GM20000 (cell line): ENCODE data around the gene CDCA4.
"Not testable (repeated sequence)": the region's sequence is repeated elsewhere in the genome, so short reads cannot be mapped to it uniquely, and the experiment has no call there.

ENCODE experiments used
- DNase-seq: peaks from one replicate; pipeline ENCODE4 v3.0.0; 2012; ENCODE audit warnings: low spot score
- TF ChIP-seq, protein P1 (sequence below): IDR thresholded peaks from 2 replicates; pipeline ENCODE4 v1.5.1; 2012; ENCODE audit warnings: mild to moderate bottlenecking, control low read depth; ENCODE audit errors: extremely low read depth, missing control alignments

Gene CDCA4

GRCh38 chr14:105041841-105042765 is 21.2 kb upstream of the CDCA4 start:
- TF ChIP-seq, protein P1, sequence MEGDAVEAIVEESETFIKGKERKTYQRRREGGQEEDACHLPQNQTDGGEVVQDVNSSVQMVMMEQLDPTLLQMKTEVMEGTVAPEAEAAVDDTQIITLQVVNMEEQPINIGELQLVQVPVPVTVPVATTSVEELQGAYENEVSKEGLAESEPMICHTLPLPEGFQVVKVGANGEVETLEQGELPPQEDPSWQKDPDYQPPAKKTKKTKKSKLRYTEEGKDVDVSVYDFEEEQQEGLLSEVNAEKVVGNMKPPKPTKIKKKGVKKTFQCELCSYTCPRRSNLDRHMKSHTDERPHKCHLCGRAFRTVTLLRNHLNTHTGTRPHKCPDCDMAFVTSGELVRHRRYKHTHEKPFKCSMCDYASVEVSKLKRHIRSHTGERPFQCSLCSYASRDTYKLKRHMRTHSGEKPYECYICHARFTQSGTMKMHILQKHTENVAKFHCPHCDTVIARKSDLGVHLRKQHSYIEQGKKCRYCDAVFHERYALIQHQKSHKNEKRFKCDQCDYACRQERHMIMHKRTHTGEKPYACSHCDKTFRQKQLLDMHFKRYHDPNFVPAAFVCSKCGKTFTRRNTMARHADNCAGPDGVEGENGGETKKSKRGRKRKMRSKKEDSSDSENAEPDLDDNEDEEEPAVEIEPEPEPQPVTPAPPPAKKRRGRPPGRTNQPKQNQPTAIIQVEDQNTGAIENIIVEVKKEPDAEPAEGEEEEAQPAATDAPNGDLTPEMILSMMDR, result no peak
- no peak for DNase-seq

DNA sequence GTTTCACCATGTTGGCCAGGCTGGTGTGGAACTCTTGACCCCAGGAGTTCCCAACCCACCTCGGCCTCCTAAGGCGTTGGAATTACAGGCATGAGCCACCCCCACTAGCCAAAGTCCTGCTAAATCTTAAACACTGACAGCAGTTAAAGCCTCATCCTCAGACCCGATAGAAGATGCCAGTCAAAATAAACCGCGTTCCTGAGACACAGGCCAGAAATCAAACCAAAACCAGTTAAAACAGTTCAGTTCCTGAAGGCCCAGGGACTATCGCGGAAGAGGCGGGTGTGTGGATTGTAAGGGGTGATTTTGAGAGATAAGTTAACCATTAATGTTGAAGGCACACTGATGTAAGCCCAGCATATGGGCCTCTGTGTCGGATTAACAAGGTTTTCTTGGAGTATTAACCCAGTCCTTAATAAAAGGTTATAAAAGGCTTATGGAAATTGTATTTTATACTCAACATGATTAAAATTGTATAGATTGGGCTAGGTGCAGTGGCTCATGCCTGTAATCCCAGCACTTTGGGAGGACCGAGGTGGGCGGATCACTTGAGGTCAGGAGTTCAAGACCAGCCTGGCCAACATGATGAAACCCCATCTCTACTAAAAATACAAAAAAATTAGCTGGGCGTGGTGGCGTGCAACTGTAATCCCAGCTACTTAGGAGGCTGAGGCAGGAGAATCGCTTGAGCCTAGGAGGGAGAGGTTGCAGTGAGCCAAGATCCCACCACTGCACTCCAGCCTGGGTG is 18.7 kb upstream of the CDCA4 start:
- DNase-seq, result no peak
- TF ChIP-seq, protein P1, result no peak

- DNase-seq, result not testable (repeated sequence)
Measured at GRCh38 chr14:105035616-105036015, 14.7 kb upstream of the CDCA4 start.

DNA sequence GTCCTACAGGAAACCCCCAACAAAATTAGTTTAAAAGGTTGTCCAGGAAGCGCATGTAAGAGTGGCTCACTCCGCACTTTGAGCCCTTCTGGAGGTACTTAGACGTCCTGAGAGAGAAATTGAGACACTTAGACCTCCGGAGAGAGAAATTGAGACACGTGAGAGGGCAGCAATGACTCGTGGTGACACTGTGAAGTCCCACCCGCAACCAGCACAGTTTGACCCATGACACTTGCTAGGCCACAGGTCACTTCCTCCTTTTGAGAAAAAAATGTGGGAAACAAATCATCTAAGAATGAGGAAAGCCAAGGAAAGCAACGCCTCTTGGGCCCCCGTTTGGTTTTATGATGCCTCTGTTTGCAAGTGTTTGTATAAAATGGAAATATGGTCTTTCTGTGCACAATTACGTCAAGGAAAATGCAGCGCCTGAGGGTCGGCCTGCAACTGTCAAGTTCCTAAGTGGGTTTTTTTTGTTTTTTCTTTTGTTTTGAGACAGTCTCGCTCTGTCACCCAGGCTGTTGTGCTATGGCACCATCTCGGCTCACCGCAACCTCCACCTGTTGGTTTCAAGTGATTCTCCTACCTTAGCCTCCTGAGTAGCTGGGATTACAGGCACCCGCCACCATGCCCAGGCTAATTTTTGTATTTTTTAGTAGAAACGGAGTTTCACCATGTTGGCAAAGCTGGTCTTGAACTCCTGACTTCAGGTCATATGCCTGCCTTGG is 13.6 kb upstream of the CDCA4 start:
- no peak for DNase-seq
- TF ChIP-seq, protein P1, result no peak

GRCh38 chr14:105033412-105033900 is 12.6 kb upstream of the CDCA4 start:
- DNase-seq, result not testable (repeated sequence)

DNA sequence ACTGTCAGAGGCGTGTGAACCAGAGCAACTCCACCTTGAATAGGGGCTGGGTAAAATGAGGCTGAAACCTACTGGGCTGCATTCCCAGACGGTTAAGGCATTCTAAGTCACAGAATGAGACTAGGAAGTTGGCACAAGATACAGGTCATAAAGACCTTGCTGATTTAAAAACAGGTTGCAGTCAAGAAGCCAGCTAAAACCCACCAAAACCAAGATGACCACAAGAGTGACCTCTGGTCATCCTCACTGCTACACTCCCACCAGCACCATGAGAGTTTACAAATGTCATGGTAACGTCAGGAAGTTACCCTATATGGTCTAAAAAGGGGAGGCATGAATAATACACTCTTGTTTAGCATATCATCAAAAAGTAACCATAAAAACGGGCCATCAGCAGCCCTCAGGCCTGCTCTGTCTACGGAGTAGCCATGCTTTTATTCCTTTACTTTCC is 11.6 kb upstream of the CDCA4 start:
- not testable (repeated sequence) for DNase-seq

GRCh38 chr14:105030836-105031396 is 10.0 kb upstream of the CDCA4 start:
- TF ChIP-seq, protein P1, result no peak
- DNase-seq, result no peak

GRCh38 chr14:105030194-105030593 is 9.3 kb upstream of the CDCA4 start:
- no peak for DNase-seq
- TF ChIP-seq, protein P1, result no peak
